ENCODE measurements around the gene PYROXD2.

Gene PYROXD2

GRCh38 chr10:98444314-98445006 lies 29.5 kb upstream of the PYROXD2 start:
- no peak for TF ChIP-seq LEF1 (IDR thresholded peaks at IDR 0.05; ENCODE audit: borderline replicate concordance)
- TF ChIP-seq NFRKB (IDR thresholded peaks at IDR 0.05), result no peak
- no peak for TF ChIP-seq TARDBP (IDR thresholded peaks at IDR 0.05)
- TF ChIP-seq PKNOX1 (IDR thresholded peaks at IDR 0.05), result no peak
- no peak for TF ChIP-seq FOXA1 (IDR thresholded peaks at IDR 0.05)
- no peak for TF ChIP-seq L3MBTL2 (conservative IDR thresholded peaks at IDR 0.05)
- no peak for TF ChIP-seq ELF4 (IDR thresholded peaks at IDR 0.05)
- TF ChIP-seq BHLHE40 (IDR thresholded peaks at IDR 0.05; ENCODE audit: borderline replicate concordance), result no peak
- no peak for TF ChIP-seq ZNF384 (IDR thresholded peaks at IDR 0.05)
- CTCF ChIA-PET, result interaction anchor here (1.1 kb wide), 1 partner anchor 19 kb away, joined by 4 read pairs; no protein-coding TSS in a partner anchor
- POLR2A ChIA-PET, result interaction anchor here (0.9 kb wide), 1 partner anchor 19 kb away, joined by 3 read pairs; no protein-coding TSS in a partner anchor
- no peak for DNase-seq (ENCODE audit: extremely low spot score)

- TF ChIP-seq FOXM1 (IDR thresholded peaks at IDR 0.05; ENCODE audit: borderline replicate concordance) (no peak), LEF1 (IDR thresholded peaks at IDR 0.05; ENCODE audit: borderline replicate concordance) (no peak), L3MBTL2 (conservative IDR thresholded peaks at IDR 0.05) (no peak), CTBP1 (IDR thresholded peaks at IDR 0.05; ENCODE audit: borderline replicate concordance) (no peak), SP1 (IDR thresholded peaks at IDR 0.05) (no peak), TARDBP (IDR thresholded peaks at IDR 0.05) (no peak), HDGF (IDR thresholded peaks at IDR 0.05; ENCODE audit: borderline replicate concordance) (no peak), NFRKB (IDR thresholded peaks at IDR 0.05) (no peak), ARNT (IDR thresholded peaks at IDR 0.05) (no peak), ZNF384 (IDR thresholded peaks at IDR 0.05) (no peak), BHLHE40 (IDR thresholded peaks at IDR 0.05; ENCODE audit: borderline replicate concordance) (no peak), FOXA1 (IDR thresholded peaks at IDR 0.05) (no peak), PKNOX1 (IDR thresholded peaks at IDR 0.05) (no peak), ELF4 (IDR thresholded peaks at IDR 0.05) (no peak)
- ChIA-PET POLR2A (no interaction called here), CTCF (no interaction called here)
- DNase-seq (ENCODE audit: extremely low spot score), result no peak
Observed at GRCh38 chr10:98438715-98439114, 23.7 kb upstream of the PYROXD2 start.

GRCh38 chr10:98436704-98437103 lies 21.7 kb upstream of the PYROXD2 start:
- ChIA-PET CTCF (no interaction called here), POLR2A (no interaction called here)
- no peak for DNase-seq (ENCODE audit: extremely low spot score)
- TF ChIP-seq ZNF384 (IDR thresholded peaks at IDR 0.05) (no peak), HDGF (IDR thresholded peaks at IDR 0.05; ENCODE audit: borderline replicate concordance) (no peak), PKNOX1 (IDR thresholded peaks at IDR 0.05) (no peak), SUZ12 (IDR thresholded peaks at IDR 0.05) (no peak), BHLHE40 (IDR thresholded peaks at IDR 0.05; ENCODE audit: borderline replicate concordance) (no peak), ELF4 (IDR thresholded peaks at IDR 0.05) (no peak), FOXA1 (IDR thresholded peaks at IDR 0.05) (no peak), TARDBP (IDR thresholded peaks at IDR 0.05) (no peak), L3MBTL2 (conservative IDR thresholded peaks at IDR 0.05) (no peak), ARNT (IDR thresholded peaks at IDR 0.05) (no peak), CTBP1 (IDR thresholded peaks at IDR 0.05; ENCODE audit: borderline replicate concordance) (no peak), NFRKB (IDR thresholded peaks at IDR 0.05) (no peak), FOXM1 (IDR thresholded peaks at IDR 0.05; ENCODE audit: borderline replicate concordance) (no peak), SP1 (IDR thresholded peaks at IDR 0.05) (no peak), FOXK2 (IDR thresholded peaks at IDR 0.05) (no peak), LEF1 (IDR thresholded peaks at IDR 0.05; ENCODE audit: borderline replicate concordance) (no peak)

GRCh38 chr10:98435178-98435577 lies 20.2 kb upstream of the PYROXD2 start:
- TF ChIP-seq CTBP1 (IDR thresholded peaks at IDR 0.05; ENCODE audit: borderline replicate concordance) (no peak), PKNOX1 (IDR thresholded peaks at IDR 0.05) (no peak), ARNT (IDR thresholded peaks at IDR 0.05) (no peak), SP1 (IDR thresholded peaks at IDR 0.05) (no peak), FOXM1 (IDR thresholded peaks at IDR 0.05; ENCODE audit: borderline replicate concordance) (no peak), FOXK2 (IDR thresholded peaks at IDR 0.05) (no peak), ZNF384 (IDR thresholded peaks at IDR 0.05) (no peak), BHLHE40 (IDR thresholded peaks at IDR 0.05; ENCODE audit: borderline replicate concordance) (no peak), FOXA1 (IDR thresholded peaks at IDR 0.05) (no peak), LEF1 (IDR thresholded peaks at IDR 0.05; ENCODE audit: borderline replicate concordance) (no peak), ELF4 (IDR thresholded peaks at IDR 0.05) (no peak), SUZ12 (IDR thresholded peaks at IDR 0.05) (no peak), HDGF (IDR thresholded peaks at IDR 0.05; ENCODE audit: borderline replicate concordance) (no peak), TARDBP (IDR thresholded peaks at IDR 0.05) (no peak), L3MBTL2 (conservative IDR thresholded peaks at IDR 0.05) (no peak), NFRKB (IDR thresholded peaks at IDR 0.05) (no peak)
- ChIA-PET POLR2A (interaction anchor here (0.6 kb wide), 1 partner anchor 996 kb away, joined by 3 read pairs; the partner anchor contains the start of gene GOT1), CTCF (interaction anchor here (2.0 kb wide), 1 partner anchor 10 kb away, joined by 8 read pairs; no protein-coding TSS in a partner anchor)
- no peak for DNase-seq (ENCODE audit: extremely low spot score)
